Adrenal gland (tissue), 12 donors: ENCODE measurements around the gene FKRP. TPM values are rescaled to one million over a fixed set of nuclear protein-coding genes. Genes with fewer than 3 reads are reported as not detected.
"Not testable (repeated sequence)": the region's sequence is repeated elsewhere in the genome, so short reads cannot be mapped to it uniquely, and the experiment has no call there.

Experiments used
- DNase-seq, 7 donors: peaks; one replicate each; pipeline ENCODE4 v3.0.0-alpha.2; 2019 to 2020
- H3K27ac ChIP-seq, 5 donors: fragments of 200-600 bp; sonication (generic) in 4 of 5; 1 replicate in 3 of 5; 2 replicates in 2 of 5; pipeline versions ENCODE4 v1.5.1 to v1.8.0; 2016 to 2020; ENCODE audit warnings: mild to moderate bottlenecking in 1 of 5
- H3K27me3 ChIP-seq: fragments of 200-600 bp; 2 replicates; pipeline ENCODE4 v1.8.0; 2021
- H3K36me3 ChIP-seq, 2 donors: fragments of 200-600 bp; replicated peaks in 1 of 2; 1 replicate in 1 of 2; 2 replicates in 1 of 2; pipeline versions ENCODE4 v1.5.1 to v1.8.0; 2018 to 2022
- H3K4me1 ChIP-seq, 2 donors: fragments of 200-600 bp; replicated peaks in 1 of 2; 1 replicate in 1 of 2; 2 replicates in 1 of 2; pipeline versions ENCODE4 v1.5.1 to v1.8.0; 2018 to 2021
- H3K4me3 ChIP-seq, 4 donors: fragments of 200-600 bp; sonication (generic) in 3 of 4; one replicate each; pipeline ENCODE4 v1.5.1; 2016 to 2018
- H3K9me3 ChIP-seq, 3 donors: fragments of 200-600 bp; sonication (generic) in 1 of 3; replicated peaks in 1 of 3; 1 replicate in 2 of 3; 2 replicates in 1 of 3; pipeline versions ENCODE4 v1.5.1 to v1.8.0; 2016 to 2021
- POLR2A ChIP-seq, 2 donors: fragments of 450-650 bp; IDR thresholded peaks; one replicate each; pipeline ENCODE4 v1.6.1; 2017; ENCODE audit warnings: antibody characterized with exemption in 2 of 2, mild to moderate bottlenecking in 2 of 2, moderate library complexity in 1 of 2
- WGBS, 4 donors: extraction: QIAGEN DNeasy Blood & Tissue Kit in 2 of 4; methylation state at CpG; one replicate each; pipeline versions ENCODE4 v1.1.5 to v1.1.7; 2013 to 2017; 5-methylcytosine and 5-hydroxymethylcytosine counted together
- intact Hi-C, 2 donors: fragments of 100-400 bp; cut with DNase I; formaldehyde crosslinking; loops; one replicate each; pipeline versions ENCODE4 v1.14.1 to v1.15.0; 2022 to 2023
- polyA plus RNA-seq, 3 donors: library from polyadenylated mRNA; stranded (reverse); fragments of 200-250 nt in 2 of 3; fragments of 350-450 nt in 1 of 3; fragmentation: Illumina TruSeq in 1 of 3; extraction: RNeasy Lipid Tissue Mini Kit (QIAGEN cat#74804) in 1 of 3; gene quantifications; one replicate each; pipeline ENCODE4 v1.2.3, GENCODE V29; 2013 to 2014
- total RNA-seq, 9 donors: library from RNA; depleted of rRNA in 4 of 9; stranded (reverse); fragments of >200 nt in 4 of 9; fragments of 120-200 nt in 1 of 9; fragmentation: NEBNext Ultra II Directional in 1 of 9; extraction: Animal tissue kit (Norgen Biotek cat#: 25700) in 1 of 9; gene quantifications; one replicate each; pipeline versions ENCODE4 v1.1.0 to v1.2.4, GENCODE V29; 2013 to 2023
- TF ChIP-seq, protein P1 (sequence below), 6 experiments: fragments of 450-650 bp in 4 of 6; fragments of 200-600 bp in 2 of 6; sonication (generic) in 1 of 6; IDR thresholded peaks; 1 replicate in 5 of 6; 2 replicates in 1 of 6; pipeline versions ENCODE4 v1.5.1 to v1.8.0; 2016 to 2021; ENCODE audit warnings: antibody characterized with exemption in 6 of 6, mild to moderate bottlenecking in 2 of 6, moderate library complexity in 1 of 6
- donor health status: healthy with polysubstance abuse.
- donor health status: Bipolar disorder and iron deficiency.
- donor health status: DM: yes; HTN: yes; CAD: no.
- donor health status: DM: no; HTN: no; CAD: no.
- donor health status: DM: no; HTN: no; CAD: no.
- donor health status: DM: yes; HTN: yes; CAD: no.

The FKRP gene
- total and polyA plus RNA-seq, 12 donors = 5.5 to 31.2 (median 16.7) TPM

DNA sequence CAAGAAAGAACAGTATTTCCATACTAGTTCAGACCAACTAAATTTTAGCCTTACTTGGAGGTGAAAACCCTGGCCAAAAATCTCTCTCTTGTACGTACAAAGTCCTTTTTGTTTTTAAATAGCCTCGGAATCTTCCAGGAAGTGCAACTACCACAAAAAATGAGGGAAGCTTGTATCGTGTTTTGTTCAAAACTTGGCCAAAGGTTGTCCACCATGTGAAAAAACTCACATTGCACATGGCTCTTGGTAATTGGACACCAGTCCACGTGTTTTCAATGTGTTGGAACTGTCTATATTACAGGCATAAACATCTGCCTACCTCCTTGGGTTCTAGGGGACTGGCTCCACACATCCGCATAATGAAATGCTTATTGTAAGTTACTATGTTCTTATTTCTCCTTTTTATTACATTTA is 15.6 kb downstream of the FKRP start:
- no peaks in the 10 kb centered on the region for H3K9me3 ChIP-seq
- H3K36me3 ChIP-seq = peaks cover 0 to under 1% of the 10 kb centered on the region in 2 donors
- DNase-seq = no peak
- intact Hi-C loops = loop anchor here in 1 of 2 donors (10.0 kb wide), 1 partner anchor 233 kb away; no protein-coding TSS in a partner anchor
- no peak overlapping the region for H3K4me3 ChIP-seq
- peak overlapping the region in 2 of 5 donors; percentile 35 to 79 for H3K27ac ChIP-seq
- no peaks in the 10 kb centered on the region for H3K27me3 ChIP-seq
- no peaks in the 10 kb centered on the region for H3K4me1 ChIP-seq
- 48 to 65% (median 58%) methylated on average over 5 of the region's 5 CpGs for WGBS, 4 donors
- TF ChIP-seq, protein P1, sequence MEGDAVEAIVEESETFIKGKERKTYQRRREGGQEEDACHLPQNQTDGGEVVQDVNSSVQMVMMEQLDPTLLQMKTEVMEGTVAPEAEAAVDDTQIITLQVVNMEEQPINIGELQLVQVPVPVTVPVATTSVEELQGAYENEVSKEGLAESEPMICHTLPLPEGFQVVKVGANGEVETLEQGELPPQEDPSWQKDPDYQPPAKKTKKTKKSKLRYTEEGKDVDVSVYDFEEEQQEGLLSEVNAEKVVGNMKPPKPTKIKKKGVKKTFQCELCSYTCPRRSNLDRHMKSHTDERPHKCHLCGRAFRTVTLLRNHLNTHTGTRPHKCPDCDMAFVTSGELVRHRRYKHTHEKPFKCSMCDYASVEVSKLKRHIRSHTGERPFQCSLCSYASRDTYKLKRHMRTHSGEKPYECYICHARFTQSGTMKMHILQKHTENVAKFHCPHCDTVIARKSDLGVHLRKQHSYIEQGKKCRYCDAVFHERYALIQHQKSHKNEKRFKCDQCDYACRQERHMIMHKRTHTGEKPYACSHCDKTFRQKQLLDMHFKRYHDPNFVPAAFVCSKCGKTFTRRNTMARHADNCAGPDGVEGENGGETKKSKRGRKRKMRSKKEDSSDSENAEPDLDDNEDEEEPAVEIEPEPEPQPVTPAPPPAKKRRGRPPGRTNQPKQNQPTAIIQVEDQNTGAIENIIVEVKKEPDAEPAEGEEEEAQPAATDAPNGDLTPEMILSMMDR (IDR thresholded peaks at IDR 0.05) = no peak
- no peak for TF ChIP-seq POLR2A (IDR thresholded peaks at IDR 0.05)

DNA sequence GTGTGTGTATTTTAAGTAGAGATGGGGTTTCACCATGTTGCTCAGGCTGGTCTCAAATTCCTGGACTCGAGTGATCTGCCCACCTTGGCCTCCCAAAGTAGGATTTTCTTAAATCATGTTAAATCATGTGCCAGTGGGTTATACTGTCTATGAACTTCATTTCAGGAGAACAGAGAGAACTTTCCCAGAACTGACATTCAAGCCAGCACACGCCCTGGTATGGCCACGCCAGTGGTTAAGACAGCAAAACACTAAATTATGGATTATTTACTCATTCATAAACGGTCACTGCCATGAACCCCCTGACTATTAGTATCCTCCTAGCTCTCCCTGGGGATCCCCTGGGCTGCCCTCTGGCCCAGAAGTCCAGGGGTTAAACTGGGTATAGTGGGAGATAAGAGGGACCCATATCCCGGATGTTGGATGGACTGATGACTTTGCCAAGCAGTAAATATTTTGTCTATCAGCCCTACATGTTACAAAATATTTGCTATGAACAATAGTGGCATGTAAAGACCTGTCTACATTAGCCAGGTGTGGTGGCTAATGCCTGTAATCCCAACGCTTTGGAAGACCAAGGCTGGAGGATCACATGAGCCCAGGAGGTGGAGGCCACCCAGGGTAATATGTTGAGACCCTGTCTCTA is 16.5 kb downstream of the FKRP start:
- 74 to 83% (median 76%) methylated on average over 6 of the region's 6 CpGs for WGBS, 4 donors
- intact Hi-C loops = loop anchor here in 1 of 2 donors (10.0 kb wide), 1 partner anchor 232 kb away; no protein-coding TSS in a partner anchor
- TF ChIP-seq, protein P1 (IDR thresholded peaks at IDR 0.05) = no peak
- DNase-seq = no peak
- no peaks in the 10 kb centered on the region for H3K4me1 ChIP-seq
- no peak overlapping the region for H3K27ac ChIP-seq
- no peaks in the 10 kb centered on the region for H3K27me3 ChIP-seq
- no peak overlapping the region for H3K4me3 ChIP-seq
- no peaks in the 10 kb centered on the region for H3K9me3 ChIP-seq
- H3K36me3 ChIP-seq = no peaks in the 10 kb centered on the region

DNA sequence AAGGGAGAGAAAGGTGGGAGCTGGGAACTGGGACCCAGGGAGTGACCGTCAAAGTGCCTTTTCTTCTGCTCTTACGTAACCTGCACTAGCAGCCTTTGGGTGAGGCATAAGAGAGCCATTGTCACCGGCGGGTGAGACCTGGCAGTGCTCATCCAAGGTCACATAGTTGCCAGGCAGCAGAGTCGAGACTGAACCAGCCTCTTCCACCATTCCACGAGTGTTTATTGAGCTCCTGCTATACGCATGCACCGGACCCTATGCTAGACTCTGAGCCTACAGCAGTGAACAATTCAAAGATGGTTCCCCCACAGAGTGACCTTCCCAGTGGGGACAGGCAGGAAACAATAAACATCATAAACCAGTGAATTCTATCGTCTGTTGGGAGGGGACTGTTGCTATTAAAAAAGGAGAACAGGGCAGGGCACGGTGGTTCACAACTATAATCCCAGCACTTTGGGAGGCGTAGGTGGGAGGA is 19.0 kb downstream of the FKRP start:
- H3K4me3 ChIP-seq = no peak overlapping the region
- 41 to 55% (median 45%) methylated on average over 11 of the region's 11 CpGs for WGBS, 4 donors
- no peaks in the 10 kb centered on the region for H3K9me3 ChIP-seq
- no peak overlapping the region for H3K27ac ChIP-seq
- TF ChIP-seq, protein P1 (IDR thresholded peaks at IDR 0.05) = no peak
- no peak for TF ChIP-seq POLR2A (IDR thresholded peaks at IDR 0.05)
- peak in 6 of 7 donors; percentile 66 to 83 (median 74) for DNase-seq
- no peaks in the 10 kb centered on the region for H3K4me1 ChIP-seq
- no peaks in the 10 kb centered on the region for H3K27me3 ChIP-seq
- no peaks in the 10 kb centered on the region for H3K36me3 ChIP-seq
- intact Hi-C loops = loop anchor here in 1 of 2 donors (10.0 kb wide), 1 partner anchor 230 kb away; no protein-coding TSS in a partner anchor

DNA sequence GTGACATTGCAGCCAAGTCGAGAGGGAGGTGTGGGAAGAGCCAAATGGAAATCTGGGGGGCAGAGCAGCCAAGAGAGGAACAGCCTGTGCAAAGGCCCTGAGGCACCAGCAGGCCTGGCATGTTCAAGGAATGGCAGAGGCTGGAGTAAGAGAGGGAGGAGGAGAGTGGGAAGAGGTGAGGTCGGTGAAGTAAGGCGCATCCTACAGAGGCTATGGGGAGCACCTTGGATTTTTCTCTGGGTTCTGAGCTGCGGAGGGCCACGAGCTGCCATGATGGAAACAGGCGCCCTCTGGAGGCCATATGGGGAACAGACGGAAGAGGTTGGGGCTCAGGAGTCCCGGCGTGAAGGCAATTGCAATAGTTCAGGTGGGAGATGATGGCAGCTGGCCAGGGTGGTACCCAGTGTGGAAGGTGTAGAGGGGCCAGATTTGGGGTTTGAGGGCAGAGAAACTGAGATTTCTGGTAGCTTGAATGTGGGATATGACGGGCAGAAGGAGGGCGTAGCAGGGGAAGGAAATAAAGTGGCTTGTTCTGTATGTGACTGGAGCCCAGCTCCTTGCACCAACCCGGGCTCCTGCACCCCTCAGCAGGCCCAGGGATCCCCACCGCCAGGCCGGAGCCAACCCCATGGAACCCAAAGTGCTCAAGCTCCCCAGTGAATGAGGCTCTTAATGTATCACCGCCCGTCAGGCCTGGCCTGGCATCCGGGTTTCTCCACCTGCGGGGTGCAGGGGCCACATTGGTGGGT is 20.9 kb downstream of the FKRP start:
- no peak overlapping the region for H3K4me3 ChIP-seq
- no peaks in the 10 kb centered on the region for H3K36me3 ChIP-seq
- no peak overlapping the region for H3K27ac ChIP-seq
- H3K27me3 ChIP-seq = no peaks in the 10 kb centered on the region
- no peaks in the 10 kb centered on the region for H3K4me1 ChIP-seq
- TF ChIP-seq, protein P1 (IDR thresholded peaks at IDR 0.05) = peak; percentile 41 to 66 (median 62)
- TF ChIP-seq POLR2A (IDR thresholded peaks at IDR 0.05) = no peak
- DNase-seq = peak in 3 of 7 donors; percentile 51 to 70 (median 61)
- no peaks in the 10 kb centered on the region for H3K9me3 ChIP-seq
- WGBS, 4 donors = 47 to 54% (median 51%) methylated on average over 17 to 18 of the region's 18 CpGs
- intact Hi-C loops = loop anchor here in 1 of 2 donors (10.0 kb wide), 1 partner anchor 228 kb away; no protein-coding TSS in a partner anchor

DNA sequence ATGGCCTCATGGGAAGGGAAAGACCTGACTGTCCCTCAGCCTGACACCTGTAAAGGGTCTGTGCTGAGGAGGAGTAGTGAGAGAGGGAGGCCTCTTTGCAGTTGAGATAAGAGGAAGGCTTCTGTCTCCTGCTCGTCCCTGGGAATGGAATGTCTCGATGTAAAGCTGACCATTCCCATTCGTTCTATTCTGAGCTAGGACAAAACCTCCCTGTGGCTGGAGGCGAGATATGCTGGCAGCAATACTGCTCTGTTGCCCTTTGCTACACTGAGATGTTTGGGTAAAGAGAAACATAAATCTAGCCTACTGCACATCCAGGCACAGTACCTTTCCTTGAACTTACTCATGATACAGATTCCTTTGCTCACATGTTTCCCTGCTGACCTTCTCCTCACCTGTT is 22.9 kb downstream of the FKRP start:
- not testable (repeated sequence) for H3K27me3 ChIP-seq, H3K9me3 ChIP-seq, H3K4me1 ChIP-seq, H3K4me3 ChIP-seq, DNase-seq, H3K27ac ChIP-seq, H3K36me3 ChIP-seq
- 40 to 65% (median 57%) methylated on average over 1 to 4 of the region's 4 CpGs for WGBS, 4 donors
- intact Hi-C loops = loop anchor here in 1 of 2 donors (10.0 kb wide), 1 partner anchor 226 kb away; no protein-coding TSS in a partner anchor
